ENCODE results near the gene BBS7.

The BBS7 gene

DNA sequence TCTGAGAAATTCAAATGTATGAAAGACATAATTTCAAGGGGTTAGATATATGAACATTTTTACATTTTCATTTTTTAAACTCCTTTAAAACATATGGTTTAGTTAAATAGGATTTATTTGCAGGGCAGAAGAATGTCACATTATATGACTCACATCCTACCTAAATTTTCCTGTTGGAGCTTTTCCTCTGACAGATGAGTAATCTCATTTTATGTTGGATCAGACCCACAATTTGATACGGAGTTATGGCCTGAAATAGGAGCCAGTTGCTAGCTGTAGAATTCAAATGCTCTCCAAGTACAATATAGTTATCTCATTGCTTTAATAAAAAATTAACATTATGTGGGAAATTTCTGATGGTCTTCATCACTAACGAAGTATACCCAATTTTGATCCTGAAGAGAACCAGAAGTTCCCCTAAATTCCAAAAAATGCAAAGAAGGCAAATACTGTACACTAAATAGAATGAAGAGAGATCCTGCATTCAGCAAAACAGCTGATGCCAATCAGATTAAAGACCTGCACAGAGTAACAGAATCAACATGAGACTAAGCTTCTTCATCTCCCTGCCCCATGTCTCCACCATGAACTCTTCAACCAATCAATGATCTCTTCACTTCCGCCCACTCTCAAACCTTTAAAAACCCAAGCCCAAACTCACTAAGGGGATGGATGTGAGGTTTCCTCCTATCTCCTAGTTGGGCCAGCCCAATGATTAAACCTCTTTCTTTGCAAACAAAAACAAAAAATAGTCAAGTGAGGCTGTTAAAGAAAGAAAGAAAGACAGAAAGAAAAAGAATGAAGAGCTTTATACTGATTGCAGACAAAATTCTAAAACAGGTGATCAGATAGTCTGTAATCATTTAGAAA lies 80.1 kb downstream of the BBS7 start:
- DNase-seq = no peak

DNA sequence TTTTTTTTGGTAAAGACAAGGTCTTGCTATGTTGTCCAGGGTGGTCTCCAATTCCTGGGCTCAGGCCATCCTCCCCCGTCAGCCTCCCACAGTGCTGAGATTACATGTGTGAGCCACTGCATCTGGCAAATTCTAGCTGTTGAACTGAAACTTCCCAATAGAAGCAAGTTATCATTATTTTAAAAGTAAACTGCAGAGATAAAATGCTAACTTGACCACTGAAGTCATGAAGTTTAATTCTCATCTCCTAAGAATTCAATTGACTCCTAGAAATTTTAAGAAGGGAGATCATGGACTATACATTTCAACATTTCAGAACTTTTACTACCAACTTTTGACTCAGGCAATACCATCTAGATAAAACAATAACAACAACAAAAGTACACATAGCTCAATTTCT lies 80.8 kb downstream of the BBS7 start:
- no peak for DNase-seq

DNA sequence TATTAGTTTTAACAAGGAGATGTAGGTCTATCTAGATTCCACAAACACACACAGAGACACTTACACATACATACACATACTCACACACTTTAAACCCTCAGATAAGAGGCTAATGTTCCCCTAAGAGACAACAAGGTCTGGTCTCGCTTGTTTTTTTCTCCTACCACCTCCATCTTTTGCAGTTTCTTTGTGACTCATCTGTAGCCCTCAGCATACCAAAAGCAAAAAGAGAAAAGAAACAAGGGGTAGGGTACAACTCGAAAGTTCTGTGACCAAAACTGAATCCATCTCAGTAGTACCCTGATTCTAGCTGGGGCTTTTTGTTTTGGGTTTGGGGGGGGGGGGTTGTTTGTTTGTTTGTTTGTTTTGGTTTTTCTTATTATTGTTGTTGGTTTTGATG lies 81.4 kb downstream of the BBS7 start:
- no peak for DNase-seq

GRCh38 chr4:121786221-121786620 lies 84.1 kb downstream of the BBS7 start:
- DNase-seq = no peak

- no peak for DNase-seq
Observed at GRCh38 chr4:121785479-121785878, 84.8 kb downstream of the BBS7 start.

DNA sequence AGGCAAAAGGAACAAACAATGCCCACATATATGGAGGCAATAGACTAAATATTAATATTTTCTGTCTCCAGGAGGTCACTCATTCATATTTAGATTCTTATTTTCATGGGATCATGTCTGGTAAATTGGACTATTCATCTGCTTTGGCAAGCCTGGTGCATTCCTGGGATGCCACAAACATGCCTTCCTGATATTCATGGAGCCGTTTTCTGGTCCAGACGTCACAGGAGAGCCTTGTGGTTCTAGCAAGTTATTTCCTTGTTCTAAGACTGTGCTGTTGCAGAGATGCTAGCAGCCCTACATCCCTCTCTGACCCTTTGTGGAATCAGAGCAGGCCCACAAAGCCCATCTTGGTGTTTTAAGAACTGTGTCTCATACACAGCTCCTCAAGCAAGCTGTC lies 85.3 kb downstream of the BBS7 start:
- DNase-seq = no peak

- no peak for DNase-seq
Observed at GRCh38 chr4:121784401-121784800, 85.9 kb downstream of the BBS7 start.

GRCh38 chr4:121783210-121783609 lies 87.1 kb downstream of the BBS7 start:
- DNase-seq = peak; percentile 23 to 30 (median 28)

DNA sequence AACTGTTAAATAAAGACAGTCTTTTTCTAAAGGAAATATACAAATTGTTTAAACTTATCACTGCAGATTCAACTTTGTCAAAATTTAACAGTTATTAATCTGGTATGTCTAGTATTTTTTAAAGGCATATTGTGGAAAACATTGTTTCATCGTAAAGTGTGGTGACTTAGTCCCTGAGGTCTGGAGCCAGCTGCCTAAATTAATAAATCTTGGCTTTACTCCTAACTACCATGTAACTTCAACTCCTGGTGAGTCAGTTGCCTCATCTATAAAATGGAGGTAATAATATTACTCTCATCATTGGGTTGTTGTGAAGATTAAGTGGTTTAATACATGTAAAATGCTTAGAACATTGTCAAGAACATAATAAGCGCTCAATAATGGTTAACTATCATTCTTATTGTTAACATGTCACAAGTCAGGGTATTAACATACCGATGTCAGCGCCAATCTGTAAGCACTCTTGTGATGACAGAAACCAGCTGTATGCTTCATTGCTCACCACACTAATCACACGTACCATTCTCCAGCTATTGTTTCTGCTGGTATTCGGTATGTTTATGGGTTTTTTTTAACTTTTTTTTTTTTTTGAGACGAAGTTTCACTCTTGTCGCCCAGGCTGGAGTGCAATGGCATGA lies 91.2 kb downstream of the BBS7 start:
- DNase-seq = no peak

GRCh38 chr4:121777625-121778024 lies 92.6 kb downstream of the BBS7 start:
- no peak for DNase-seq

DNA sequence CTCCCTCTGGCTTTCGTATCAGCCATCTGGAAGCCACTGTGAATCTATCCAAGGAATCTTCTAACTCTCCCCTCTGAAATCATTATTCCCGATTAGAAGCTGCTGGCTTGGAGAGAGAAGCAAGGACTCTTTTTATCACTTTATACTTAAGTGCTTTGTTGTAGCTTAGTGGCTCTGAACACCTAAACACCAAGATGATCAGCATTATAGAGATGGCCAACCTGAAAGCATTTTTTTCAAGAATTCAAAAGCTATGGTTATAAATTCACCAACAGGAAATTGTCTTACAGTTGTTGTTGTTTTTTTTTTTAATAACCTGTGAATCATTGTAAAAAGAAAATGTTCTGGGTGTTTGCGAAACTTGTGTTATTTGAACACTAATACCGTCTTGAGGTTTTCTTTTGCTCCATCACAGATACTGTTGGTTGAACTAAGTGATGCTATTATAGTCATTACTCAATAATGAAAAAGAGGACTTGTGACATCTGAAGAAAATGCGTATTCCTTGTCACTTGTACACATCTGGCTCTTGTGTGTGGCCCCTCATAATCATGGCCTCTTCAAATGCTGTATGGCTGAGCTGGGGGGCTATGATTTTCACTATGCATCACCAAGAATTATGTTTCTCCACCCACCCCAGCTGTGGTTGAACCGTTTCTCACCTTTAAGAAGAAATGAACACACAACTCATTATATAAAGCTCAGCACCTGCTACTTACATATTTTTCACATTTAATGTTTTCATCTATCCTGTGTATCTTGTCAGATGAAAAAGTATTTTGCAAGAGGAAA lies 93.5 kb downstream of the BBS7 start:
- DNase-seq = no peak

Measured in suppressor macrophage treated with lipopolysaccharide for 1 hour (primary cell).